Measurements from ENCODE around the gene CCDC61. TPM values are rescaled to one million over a fixed set of nuclear protein-coding genes. Genes with fewer than 3 reads are reported as not detected.

Gene CCDC61
- total RNA-seq, 1 experiment from 2014 or later = 6.3 TPM

- H3K4me2 ChIP-seq (ENCODE audit: low read length) = peak overlapping the region; percentile 50
- H4K20me1 ChIP-seq (ENCODE audit: low read length) = no peaks in the 10 kb centered on the region
- BruUV-seq (replicated peaks) = no TSS peak
- no peak overlapping the region for H3K9ac ChIP-seq (ENCODE audit: low read length)
- TF ChIP-seq EZH2 (IDR thresholded peaks at IDR 0.05; ENCODE audit: low read length, unreplicated experiment) (no peak), CTCF (conservative IDR thresholded peaks at IDR 0.05; ENCODE audit: low read depth, low read length) (no peak), EZH2phosphoT487 (IDR thresholded peaks at IDR 0.05; ENCODE audit: borderline replicate concordance, low read length) (no peak)
- H3F3A ChIP-seq (ENCODE audit: low read length, unreplicated experiment) = no peaks in the 10 kb centered on the region
- H3K79me2 ChIP-seq (ENCODE audit: low read length) = no peaks in the 10 kb centered on the region
- no peak overlapping the region for H2AFZ ChIP-seq (ENCODE audit: low read length)
- 0 out of 2 replicates have a peak, but pooled peaks cover 5% of the 10 kb centered on the region for H3K27me3 ChIP-seq (ENCODE audit: low read length)
- ChIA-PET POLR2A (ENCODE audit: unreplicated experiment) (no interaction called here), CTCF (no interaction called here)
- peak overlapping the region; percentile 43 for H3K27ac ChIP-seq (ENCODE audit: low read length)
- no peaks in the 10 kb centered on the region for H3K36me3 ChIP-seq (ENCODE audit: low read depth, low read length)
- no peaks in the 10 kb centered on the region for H3K9me3 ChIP-seq (ENCODE audit: low read length)
- DNase-seq (peak; percentile 14), ATAC-seq (no peak)
- H3K4me3 ChIP-seq (ENCODE audit: low read length) = no peak overlapping the region
- intact Hi-C loops (cut with micrococcal nuclease) = no loop called here
- peaks cover 38% of the 10 kb centered on the region for H3K4me1 ChIP-seq (ENCODE audit: insufficient read depth, low read length)
- no peaks in the 10 kb centered on the region for H3K9me2 ChIP-seq (replicated peaks; ENCODE audit: low read length)
Observed at GRCh38 chr19:46067691-46068090, 72.4 kb downstream of the CCDC61 start.

Small RNAs within 50 kb of the gene (microRNA-seq; reads per million reads assigned to microRNA genes)
- 174 reads per million, percentile 69 among the genes with 10 or more reads in this experiment for gene MIR769 (ENCODE audit: unreplicated experiment)

Other genes with a start within 250 kb of the CCDC61 start
- 9.3 and 13.6 TPM in 2 replicates for gene SIX5, start 226.2 kb upstream of the CCDC61 start, total RNA-seq (2014; rRNA removed)
- 18.3 and 18.9 TPM in 2 replicates for gene DMPK, start 213.0 kb upstream of the CCDC61 start, total RNA-seq (2014; rRNA removed)
- 34.9 and 50.3 TPM in 2 replicates for gene DMWD, start 202.6 kb upstream of the CCDC61 start, total RNA-seq (2014; rRNA removed)
- gene RSPH6A, start 180.2 kb upstream of the CCDC61 start, total RNA-seq (2014; rRNA removed) = 0.12 TPM in 1 of 2 replicates, not detected in the other
- 36.6 and 67.3 TPM in 2 replicates for gene SYMPK, start 132.3 kb upstream of the CCDC61 start, total RNA-seq (2014; rRNA removed)
- 0.33 and 0.40 TPM in 2 replicates for gene FOXA3, start 131.1 kb upstream of the CCDC61 start, total RNA-seq (2014; rRNA removed)
- gene IRF2BP1, start 109.3 kb upstream of the CCDC61 start, total RNA-seq (2014; rRNA removed) = 31.5 and 38.6 TPM in 2 replicates
- 5.4 and 12.0 TPM in 2 replicates for gene MYPOP, start 92.9 kb upstream of the CCDC61 start, total RNA-seq (2014; rRNA removed)
- not detected in 2 replicates for gene NANOS2, start 80.7 kb upstream of the CCDC61 start, total RNA-seq (2014; rRNA removed)
- gene NOVA2, start 21.6 kb upstream of the CCDC61 start, total RNA-seq (2014; rRNA removed) = 0.06 TPM in 1 of 2 replicates, not detected in the other
- gene PGLYRP1, start 27.6 kb downstream of the CCDC61 start, total RNA-seq (2014; rRNA removed) = not detected in 2 replicates
- not detected in 2 replicates for gene IGFL4, start 45.5 kb downstream of the CCDC61 start, total RNA-seq (2014; rRNA removed)
- not detected in 2 replicates for gene IGFL3, start 129.2 kb downstream of the CCDC61 start, total RNA-seq (2014; rRNA removed)
- not detected in 2 replicates for gene IGFL2, start 152.8 kb downstream of the CCDC61 start, total RNA-seq (2014; rRNA removed)
- gene IGFL1, start 234.3 kb downstream of the CCDC61 start, total RNA-seq (2014; rRNA removed) = 0.77 TPM in 1 of 2 replicates, not detected in the other

Data from PC-3 (cell line).